Thyroid gland (tissue), 4 donors: ENCODE measurements around the gene HIPK2. TPM values are rescaled to one million over a fixed set of nuclear protein-coding genes. Genes with fewer than 3 reads are reported as not detected.

Source experiments
- DNase-seq, 2 donors: peaks; one replicate each; pipeline ENCODE4 v3.0.0-alpha.2; 2019
- H3K27ac ChIP-seq, 3 donors: fragments of 200-600 bp; sonication (generic); 1 replicate in 2 of 3; 2 replicates in 1 of 3; pipeline ENCODE4 v1.5.1; 2016 to 2019; ENCODE audit warnings: mild to moderate bottlenecking in 1 of 3, moderate library complexity in 1 of 3
- H3K27me3 ChIP-seq: fragments of 200-600 bp; sonication (generic); one replicate; pipeline ENCODE4 v1.5.1; 2019
- H3K36me3 ChIP-seq, 2 donors: fragments of 200-600 bp; sonication (generic); one replicate each; pipeline ENCODE4 v1.5.1; 2016 to 2019
- H3K4me1 ChIP-seq, 2 donors: fragments of 200-600 bp; sonication (generic); one replicate each; pipeline ENCODE4 v1.5.1; 2017 to 2019
- H3K4me3 ChIP-seq, 3 donors: fragments of 200-600 bp; sonication (generic); replicated peaks in 1 of 3; 1 replicate in 2 of 3; 2 replicates in 1 of 3; pipeline ENCODE4 v1.5.1; 2016; ENCODE audit warnings: mild to moderate bottlenecking in 1 of 3
- H3K9me3 ChIP-seq: fragments of 200-600 bp; sonication (generic); one replicate; pipeline ENCODE4 v1.5.1; 2017
- POLR2A ChIP-seq, 2 donors: fragments of 450-650 bp; IDR thresholded peaks; one replicate each; pipeline ENCODE4 v1.6.1; 2017; ENCODE audit warnings: antibody characterized with exemption in 2 of 2, mild to moderate bottlenecking in 2 of 2, moderate library complexity in 1 of 2
- WGBS, 2 donors: methylation state at CpG; one replicate each; pipeline ENCODE4 v1.1.5; 2017; 5-methylcytosine and 5-hydroxymethylcytosine counted together
- intact Hi-C: fragments of 100-400 bp; cut with DNase I; formaldehyde crosslinking; loops from one replicate; pipeline ENCODE4 v1.15.1; 2023
- total RNA-seq, 4 donors: library from RNA; depleted of rRNA; stranded (reverse); fragments of >200 nt; gene quantifications; one replicate each; pipeline ENCODE4 v1.2.3, GENCODE V29; 2016
- TF ChIP-seq, protein P1 (sequence below), 6 experiments: fragments of 200-600 bp in 3 of 6; fragments of 450-650 bp in 3 of 6; sonication (generic) in 3 of 6; IDR thresholded peaks; one replicate each; pipeline ENCODE4 v1.5.1; 2016 to 2019; ENCODE audit warnings: antibody characterized with exemption in 6 of 6, mild to moderate bottlenecking in 2 of 6, inconsistent platforms in 1 of 6, moderate library complexity in 1 of 6

The HIPK2 gene
- total RNA-seq, 4 donors from 2014 or later: 31.3 to 58.5 (median 41.0) TPM

DNA sequence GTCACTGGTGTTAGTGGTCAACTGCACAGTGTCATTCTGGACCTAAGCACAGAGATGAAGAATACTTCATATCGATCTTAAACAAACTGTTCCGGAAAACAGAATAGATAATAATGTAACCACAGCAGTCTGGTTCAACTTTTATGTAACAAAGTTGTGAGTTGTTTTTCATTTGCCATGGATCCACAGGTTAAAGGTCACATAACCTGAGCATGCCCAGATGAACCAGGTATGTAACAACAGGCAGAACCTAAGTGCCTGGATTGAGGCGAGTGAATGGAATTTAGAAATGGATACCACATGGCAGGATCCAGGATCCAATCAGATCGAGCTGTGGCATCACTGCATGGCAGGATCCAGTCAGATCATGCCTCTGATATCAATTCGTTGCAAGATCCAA, 167.2 kb downstream of the HIPK2 start:
- intact Hi-C loops: no loop called here
- no peaks in the 10 kb centered on the region for H3K4me1 ChIP-seq
- H3K9me3 ChIP-seq: no peaks in the 10 kb centered on the region
- no peak overlapping the region for H3K4me3 ChIP-seq
- H3K27me3 ChIP-seq: no peaks in the 10 kb centered on the region
- no peak overlapping the region for H3K27ac ChIP-seq
- no peak for DNase-seq
- TF ChIP-seq, protein P1, sequence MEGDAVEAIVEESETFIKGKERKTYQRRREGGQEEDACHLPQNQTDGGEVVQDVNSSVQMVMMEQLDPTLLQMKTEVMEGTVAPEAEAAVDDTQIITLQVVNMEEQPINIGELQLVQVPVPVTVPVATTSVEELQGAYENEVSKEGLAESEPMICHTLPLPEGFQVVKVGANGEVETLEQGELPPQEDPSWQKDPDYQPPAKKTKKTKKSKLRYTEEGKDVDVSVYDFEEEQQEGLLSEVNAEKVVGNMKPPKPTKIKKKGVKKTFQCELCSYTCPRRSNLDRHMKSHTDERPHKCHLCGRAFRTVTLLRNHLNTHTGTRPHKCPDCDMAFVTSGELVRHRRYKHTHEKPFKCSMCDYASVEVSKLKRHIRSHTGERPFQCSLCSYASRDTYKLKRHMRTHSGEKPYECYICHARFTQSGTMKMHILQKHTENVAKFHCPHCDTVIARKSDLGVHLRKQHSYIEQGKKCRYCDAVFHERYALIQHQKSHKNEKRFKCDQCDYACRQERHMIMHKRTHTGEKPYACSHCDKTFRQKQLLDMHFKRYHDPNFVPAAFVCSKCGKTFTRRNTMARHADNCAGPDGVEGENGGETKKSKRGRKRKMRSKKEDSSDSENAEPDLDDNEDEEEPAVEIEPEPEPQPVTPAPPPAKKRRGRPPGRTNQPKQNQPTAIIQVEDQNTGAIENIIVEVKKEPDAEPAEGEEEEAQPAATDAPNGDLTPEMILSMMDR (IDR thresholded peaks at IDR 0.05): no peak
- no peak for TF ChIP-seq POLR2A (IDR thresholded peaks at IDR 0.05)
- peaks cover 5 to 26% of the 10 kb centered on the region in 2 donors for H3K36me3 ChIP-seq
- 94 to 97% methylated on average over 5 of the region's 5 CpGs for WGBS, 2 donors

DNA sequence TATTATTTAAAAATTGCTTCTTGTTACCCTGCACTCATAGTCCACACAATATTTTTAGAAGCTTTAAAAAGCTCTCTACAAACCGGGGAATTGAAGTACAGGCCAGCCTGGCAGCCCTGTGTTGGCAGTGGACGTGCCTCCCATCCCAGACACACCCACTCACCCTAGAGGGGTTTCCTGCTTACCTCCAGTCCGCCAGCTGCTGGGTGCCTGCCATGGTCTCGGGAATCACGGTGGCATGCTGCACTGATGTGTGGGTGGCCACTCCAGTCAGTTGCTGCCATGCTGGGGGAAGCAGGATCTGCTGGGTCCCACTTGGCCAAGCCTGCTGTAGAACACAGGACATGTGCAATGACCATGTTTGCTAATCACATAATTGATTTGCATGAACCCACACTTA, 173.9 kb downstream of the HIPK2 start:
- no peak overlapping the region for H3K27ac ChIP-seq
- H3K4me1 ChIP-seq: no peaks in the 10 kb centered on the region
- intact Hi-C loops: no loop called here
- WGBS, 2 donors: 78 to 94% methylated on average over 5 of the region's 5 CpGs
- DNase-seq: no peak
- H3K27me3 ChIP-seq: no peaks in the 10 kb centered on the region
- no peak overlapping the region for H3K4me3 ChIP-seq
- TF ChIP-seq POLR2A (IDR thresholded peaks at IDR 0.05): no peak
- TF ChIP-seq, protein P1 (IDR thresholded peaks at IDR 0.05): no peak
- H3K9me3 ChIP-seq: no peaks in the 10 kb centered on the region
- H3K36me3 ChIP-seq: peaks cover 4 to 10% of the 10 kb centered on the region in 2 donors

DNA sequence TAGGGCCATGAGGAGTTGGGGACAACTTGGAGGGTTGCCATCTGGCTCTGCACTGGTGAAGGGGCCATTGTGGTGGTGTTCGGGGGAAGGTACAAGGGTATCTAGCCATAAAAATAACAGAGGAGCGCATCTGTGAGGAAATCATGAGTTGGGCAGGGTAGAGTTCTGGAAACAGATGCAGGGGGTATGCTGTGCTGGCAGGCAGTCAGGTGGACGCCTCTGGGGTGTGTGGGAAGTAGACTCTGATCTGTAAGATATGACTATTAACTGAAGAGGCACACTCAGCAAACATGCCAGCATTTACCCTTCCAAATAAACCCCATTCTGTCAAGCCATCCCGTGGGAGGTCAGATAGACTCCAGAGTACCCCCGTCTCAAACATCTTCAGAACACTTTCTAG, 174.5 kb downstream of the HIPK2 start:
- Histone ChIP-seq H3K4me1 (no peaks in the 10 kb centered on the region), H3K27me3 (no peaks in the 10 kb centered on the region), H3K4me3 (no peak overlapping the region), H3K27ac (no peak overlapping the region), H3K9me3 (no peaks in the 10 kb centered on the region), H3K36me3 (peaks cover 4 to 10% of the 10 kb centered on the region in 2 donors)
- no peak for DNase-seq
- TF ChIP-seq, protein P1 (IDR thresholded peaks at IDR 0.05): no peak
- TF ChIP-seq POLR2A (IDR thresholded peaks at IDR 0.05): no peak
- 92 to 94% methylated on average over 5 of the region's 5 CpGs for WGBS, 2 donors
- intact Hi-C loops: no loop called here

DNA sequence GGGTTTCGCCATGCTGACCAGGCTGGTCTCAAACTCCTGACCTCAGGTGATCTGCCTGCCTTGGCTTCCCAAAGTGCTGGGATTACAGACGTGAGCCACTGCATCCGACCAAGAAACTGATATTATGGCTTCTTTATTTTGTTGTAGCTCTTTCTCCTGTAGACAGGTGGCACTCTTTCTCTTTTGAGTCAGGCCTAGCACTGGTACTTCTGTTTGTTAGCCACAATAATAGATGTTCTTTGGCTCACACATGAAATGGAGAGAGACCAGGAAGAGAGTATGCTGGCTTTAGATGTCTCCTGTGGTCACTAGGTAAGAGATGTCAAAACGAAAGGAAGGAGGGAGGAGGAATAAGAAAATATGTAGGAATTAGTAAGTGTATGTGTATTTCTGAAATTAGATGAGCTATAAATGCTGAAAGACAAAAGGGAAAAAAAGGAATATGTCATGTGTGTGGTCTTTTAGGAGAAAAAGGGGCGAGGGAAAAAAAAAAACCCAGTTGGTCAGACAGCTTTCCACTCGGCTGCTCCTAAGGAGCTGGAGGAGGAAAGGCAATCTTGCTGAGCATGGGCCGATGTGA, 175.6 kb downstream of the HIPK2 start:
- Histone ChIP-seq H3K9me3 (no peaks in the 10 kb centered on the region), H3K27me3 (no peaks in the 10 kb centered on the region), H3K4me3 (no peak overlapping the region), H3K27ac (no peak overlapping the region), H3K36me3 (peaks cover 5 to 10% of the 10 kb centered on the region in 2 donors), H3K4me1 (no peaks in the 10 kb centered on the region)
- 81 to 85% methylated on average over 7 of the region's 7 CpGs for WGBS, 2 donors
- intact Hi-C loops: no loop called here
- no peak for DNase-seq
- TF ChIP-seq POLR2A (IDR thresholded peaks at IDR 0.05): no peak
- TF ChIP-seq, protein P1 (IDR thresholded peaks at IDR 0.05): peak in 4 of 6 experiments; percentile 21 to 42 (median 39)

DNA sequence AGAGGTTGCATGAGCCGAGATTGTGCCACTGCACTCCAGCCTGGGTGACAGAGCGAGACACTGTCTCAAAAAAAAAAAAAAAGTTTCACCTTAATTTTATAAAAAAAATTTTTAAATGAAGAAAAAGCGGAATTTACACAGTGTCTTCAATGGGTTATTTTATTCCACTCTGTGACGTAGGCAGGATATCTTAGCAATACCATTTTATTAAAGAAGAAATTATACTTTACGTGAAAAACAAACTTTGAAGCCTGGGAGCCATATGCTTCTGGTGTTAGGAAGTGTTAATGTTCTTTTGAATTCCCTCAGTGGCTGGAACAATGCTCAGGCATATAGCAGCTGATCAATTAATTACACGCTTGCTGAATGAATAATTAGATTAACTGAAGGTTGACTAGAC, 176.6 kb downstream of the HIPK2 start:
- 96 to 98% methylated on average over 6 of the region's 6 CpGs for WGBS, 2 donors
- Histone ChIP-seq H3K9me3 (no peaks in the 10 kb centered on the region), H3K36me3 (peaks cover 14 to 15% of the 10 kb centered on the region in 2 donors)

More for the DNA sequence above, 176.6 kb downstream of the HIPK2 start:
- no peak for DNase-seq
- H3K4me3 ChIP-seq: no peak overlapping the region
- no peaks in the 10 kb centered on the region for H3K4me1 ChIP-seq
- no peaks in the 10 kb centered on the region for H3K27me3 ChIP-seq
- no peak for TF ChIP-seq POLR2A (IDR thresholded peaks at IDR 0.05)
- TF ChIP-seq, protein P1 (IDR thresholded peaks at IDR 0.05): no peak
- H3K27ac ChIP-seq: no peak overlapping the region
- intact Hi-C loops: no loop called here
